DND-41 (cell line): ENCODE data around the gene GABRE.

Source experiments
- ATAC-seq: fragments of 200-7000 bp; cut with Tn5 transposase; 3 replicates; pipeline ENCODE4 v1.9.1; 2021; ENCODE audit warnings: low read depth; ENCODE audit not compliant: insufficient read depth
- DNase-seq: peaks from one replicate; pipeline ENCODE4 v3.0.0-alpha.2; 2020
- H2AFZ ChIP-seq: 2 replicates; pipeline ENCODE4 v1.6.0; 2012; ENCODE audit warnings: low read depth, low read length
- H3K27ac ChIP-seq: 2 replicates; pipeline ENCODE4 v1.5.1; 2012; ENCODE audit warnings: low read length, inconsistent platforms
- H3K27me3 ChIP-seq: fragments of 200-600 bp; sonication (generic); 2 replicates; pipeline ENCODE4 v1.6.0; 2012; ENCODE audit warnings: low read length, mild to moderate bottlenecking, inconsistent platforms; ENCODE audit not compliant: insufficient read depth, poor library complexity
- H3K36me3 ChIP-seq: 2 replicates; pipeline ENCODE4 v1.5.1; 2012; ENCODE audit warnings: low read length, inconsistent platforms; ENCODE audit not compliant: insufficient read depth
- H3K4me1 ChIP-seq: 2 replicates; pipeline ENCODE4 v1.5.1; 2012; ENCODE audit warnings: mild to moderate bottlenecking, low read length; ENCODE audit not compliant: insufficient read depth
- H3K4me2 ChIP-seq: 2 replicates; pipeline ENCODE4 v1.6.0; 2012; ENCODE audit warnings: mild to moderate bottlenecking, moderate library complexity, low read length, inconsistent platforms; ENCODE audit not compliant: insufficient read depth
- H3K4me3 ChIP-seq, 2 experiments: fragments of 200-600 bp in 1 of 2; shearing (Covaris generic) in 1 of 2; 2 replicates each; pipeline ENCODE4 v1.5.1; 2012 to 2016; ENCODE audit warnings: inconsistent platforms in 2 of 2, low read length in 2 of 2, mild to moderate bottlenecking in 2 of 2, low read depth in 1 of 2, moderate library complexity in 1 of 2
- H3K79me2 ChIP-seq: 2 replicates; pipeline ENCODE4 v1.6.0; 2012; ENCODE audit warnings: low read length, inconsistent platforms; ENCODE audit not compliant: insufficient read depth
- H3K9ac ChIP-seq: 2 replicates; pipeline ENCODE4 v1.6.0; 2012; ENCODE audit warnings: low read depth, mild to moderate bottlenecking, inconsistent platforms, low read length, moderate library complexity
- H3K9me3 ChIP-seq: 2 replicates; pipeline ENCODE4 v1.5.1; 2012; ENCODE audit warnings: low read length, moderate library complexity, mild to moderate bottlenecking, inconsistent platforms; ENCODE audit not compliant: insufficient read depth, severe bottlenecking
- H4K20me1 ChIP-seq: 2 replicates; pipeline ENCODE4 v1.6.0; 2012; ENCODE audit warnings: low read length; ENCODE audit not compliant: insufficient read depth
- CTCF ChIP-seq: IDR thresholded peaks from 2 replicates; pipeline ENCODE4 v1.5.1; 2012; ENCODE audit warnings: borderline replicate concordance, low read length, moderate library complexity, mild to moderate bottlenecking; ENCODE audit not compliant: poor library complexity, severe bottlenecking; ENCODE audit errors: extremely low read depth
- EZH2 ChIP-seq: IDR thresholded peaks from 3 replicates; pipeline ENCODE4 v1.6.1; 2012; ENCODE audit warnings: borderline replicate concordance, low read depth, mild to moderate bottlenecking, moderate library complexity, low read length, inconsistent platforms; ENCODE audit not compliant: severe bottlenecking

Gene GABRE

GRCh38 chrX:151981129-151981528, 6.7 kb upstream of the GABRE start:
- Histone ChIP-seq H2AFZ (no peak overlapping the region), H3K4me3 (no peak overlapping the region), H3K9ac (no peak overlapping the region), H3K36me3 (no peaks in the 10 kb centered on the region), H3K27me3 (no peaks in the 10 kb centered on the region), H3K27ac (no peak overlapping the region), H3K4me1 (no peaks in the 10 kb centered on the region), H3K4me2 (no peak overlapping the region), H3K9me3 (no peaks in the 10 kb centered on the region), H4K20me1 (no peaks in the 10 kb centered on the region), H3K79me2 (no peaks in the 10 kb centered on the region)
- TF ChIP-seq CTCF, result no peak
- no peak for TF ChIP-seq EZH2
- ATAC-seq (no peak), DNase-seq (no peak)

GRCh38 chrX:151977923-151978322, 3.4 kb upstream of the GABRE start:
- TF ChIP-seq EZH2 (no peak), CTCF (no peak)
- H4K20me1 ChIP-seq, result no peaks in the 10 kb centered on the region
- no peak overlapping the region for H2AFZ ChIP-seq
- H3K9ac ChIP-seq, result no peak overlapping the region
- H3K4me3 ChIP-seq, result no peak overlapping the region
- no peaks in the 10 kb centered on the region for H3K36me3 ChIP-seq
- no peak overlapping the region for H3K27ac ChIP-seq
- no peaks in the 10 kb centered on the region for H3K79me2 ChIP-seq
- no peaks in the 10 kb centered on the region for H3K9me3 ChIP-seq
- ATAC-seq (no peak), DNase-seq (no peak)
- H3K4me2 ChIP-seq, result no peak overlapping the region
- no peaks in the 10 kb centered on the region for H3K27me3 ChIP-seq
- H3K4me1 ChIP-seq, result no peaks in the 10 kb centered on the region

- Histone ChIP-seq H3K79me2 (no peaks in the 10 kb centered on the region), H3K4me1 (no peaks in the 10 kb centered on the region), H3K27ac (no peak overlapping the region), H3K9me3 (no peaks in the 10 kb centered on the region), H3K4me3 (no peak overlapping the region), H3K9ac (no peak overlapping the region), H2AFZ (no peak overlapping the region), H3K36me3 (no peaks in the 10 kb centered on the region), H3K27me3 (no peaks in the 10 kb centered on the region), H3K4me2 (no peak overlapping the region), H4K20me1 (no peaks in the 10 kb centered on the region)
- no peak for ATAC-seq
- DNase-seq, result no peak
- no peak for TF ChIP-seq EZH2
- TF ChIP-seq CTCF, result no peak
Measured at GRCh38 chrX:151977009-151977408, 2.5 kb upstream of the GABRE start.

GRCh38 chrX:151975736-151976275, 1.3 kb upstream of the GABRE start:
- no peak for DNase-seq
- no peak overlapping the region for H3K9ac ChIP-seq
- no peaks in the 10 kb centered on the region for H3K4me1 ChIP-seq
- no peaks in the 10 kb centered on the region for H3K36me3 ChIP-seq
- H3K79me2 ChIP-seq, result no peaks in the 10 kb centered on the region
- no peak overlapping the region for H3K27ac ChIP-seq
- no peaks in the 10 kb centered on the region for H4K20me1 ChIP-seq
- no peaks in the 10 kb centered on the region for H3K27me3 ChIP-seq
- no peak overlapping the region for H3K4me3 ChIP-seq
- no peak overlapping the region for H3K4me2 ChIP-seq
- TF ChIP-seq EZH2, result no peak
- TF ChIP-seq CTCF, result no peak
- no peaks in the 10 kb centered on the region for H3K9me3 ChIP-seq
- no peak for ATAC-seq
- H2AFZ ChIP-seq, result no peak overlapping the region
